ENCODE data around the gene LMF1.

LMF1 gene

GRCh38 chr16:817001-817906, 153.5 kb downstream of the LMF1 start:
- Histone ChIP-seq H3K36me3 (ENCODE audit: low read length) (no peaks in the 10 kb centered on the region), H3K9ac (ENCODE audit: low read length) (no peak overlapping the region), H3K4me2 (ENCODE audit: low read depth, low read length, poor library complexity, severe bottlenecking) (no peak overlapping the region), H3F3A (ENCODE audit: insufficient read depth) (no peaks in the 10 kb centered on the region), H3K9me3 (ENCODE audit: insufficient read depth, low read length) (no peaks in the 10 kb centered on the region), H3K27me3 (ENCODE audit: low read length) (no peaks in the 10 kb centered on the region), H2AFZ (ENCODE audit: low read depth, low read length, severe bottlenecking) (no peak overlapping the region), H3K9me2 (replicated peaks; ENCODE audit: insufficient read depth, low read length) (no peaks in the 10 kb centered on the region), H4K20me1 (ENCODE audit: low read depth, low read length) (no peaks in the 10 kb centered on the region), H3K4me3 (ENCODE audit: insufficient read depth, low read length, poor library complexity, severe bottlenecking) (no peak overlapping the region), H3K79me2 (ENCODE audit: insufficient read depth, low read length) (no peaks in the 10 kb centered on the region), H3K27ac (ENCODE audit: low read depth, low read length) (no peak overlapping the region)
- TF ChIP-seq EZH2phosphoT487 (conservative IDR thresholded peaks at IDR 0.05; ENCODE audit: low read length) = no peak
- no peak for TF ChIP-seq CTCF (IDR thresholded peaks at IDR 0.05; ENCODE audit: insufficient read depth, low read length, poor library complexity, severe bottlenecking)

GRCh38 chr16:815861-816260, 154.9 kb downstream of the LMF1 start:
- H2AFZ ChIP-seq (ENCODE audit: low read depth, low read length, severe bottlenecking) = no peak overlapping the region
- TF ChIP-seq EZH2phosphoT487 (conservative IDR thresholded peaks at IDR 0.05; ENCODE audit: low read length) = no peak
- no peak for TF ChIP-seq CTCF (IDR thresholded peaks at IDR 0.05; ENCODE audit: insufficient read depth, low read length, poor library complexity, severe bottlenecking)
- H3F3A ChIP-seq (ENCODE audit: insufficient read depth) = no peaks in the 10 kb centered on the region
- H3K27me3 ChIP-seq (ENCODE audit: low read length) = no peaks in the 10 kb centered on the region
- no peak overlapping the region for H3K4me3 ChIP-seq (ENCODE audit: insufficient read depth, low read length, poor library complexity, severe bottlenecking)
- no peaks in the 10 kb centered on the region for H3K9me3 ChIP-seq (ENCODE audit: insufficient read depth, low read length)
- H3K36me3 ChIP-seq (ENCODE audit: low read length) = no peaks in the 10 kb centered on the region
- no peaks in the 10 kb centered on the region for H4K20me1 ChIP-seq (ENCODE audit: low read depth, low read length)
- no peaks in the 10 kb centered on the region for H3K79me2 ChIP-seq (ENCODE audit: insufficient read depth, low read length)
- H3K9me2 ChIP-seq (replicated peaks; ENCODE audit: insufficient read depth, low read length) = no peaks in the 10 kb centered on the region
- no peak overlapping the region for H3K9ac ChIP-seq (ENCODE audit: low read length)
- H3K4me2 ChIP-seq (ENCODE audit: low read depth, low read length, poor library complexity, severe bottlenecking) = no peak overlapping the region
- H3K27ac ChIP-seq (ENCODE audit: low read depth, low read length) = no peak overlapping the region

- no peaks in the 10 kb centered on the region for H3K79me2 ChIP-seq (ENCODE audit: insufficient read depth, low read length)
- H2AFZ ChIP-seq (ENCODE audit: low read depth, low read length, severe bottlenecking) = no peak overlapping the region
- H3K9ac ChIP-seq (ENCODE audit: low read length) = no peak overlapping the region
- H3F3A ChIP-seq (ENCODE audit: insufficient read depth) = no peaks in the 10 kb centered on the region
- no peak overlapping the region for H3K4me3 ChIP-seq (ENCODE audit: insufficient read depth, low read length, poor library complexity, severe bottlenecking)
- no peaks in the 10 kb centered on the region for H3K27me3 ChIP-seq (ENCODE audit: low read length)
- no peaks in the 10 kb centered on the region for H4K20me1 ChIP-seq (ENCODE audit: low read depth, low read length)
- H3K9me2 ChIP-seq (replicated peaks; ENCODE audit: insufficient read depth, low read length) = no peaks in the 10 kb centered on the region
- TF ChIP-seq EZH2phosphoT487 (conservative IDR thresholded peaks at IDR 0.05; ENCODE audit: low read length) = no peak
- no peak for TF ChIP-seq CTCF (IDR thresholded peaks at IDR 0.05; ENCODE audit: insufficient read depth, low read length, poor library complexity, severe bottlenecking)
- no peak overlapping the region for H3K27ac ChIP-seq (ENCODE audit: low read depth, low read length)
- no peak overlapping the region for H3K4me2 ChIP-seq (ENCODE audit: low read depth, low read length, poor library complexity, severe bottlenecking)
- H3K9me3 ChIP-seq (ENCODE audit: insufficient read depth, low read length) = no peaks in the 10 kb centered on the region
- no peaks in the 10 kb centered on the region for H3K36me3 ChIP-seq (ENCODE audit: low read length)
These were observed 155.8 kb downstream of the LMF1 start for GRCh38 chr16:814974-815373.

Data from SU-DHL-6 (cell line).